Right forelimb (tissue), 1 donor: ENCODE results near the gene COX15.
"Not testable (repeated sequence)": the region's sequence is repeated elsewhere in the genome, so short reads cannot be mapped to it uniquely, and the experiment has no call there.

Experiments used
- DNase-seq: peaks from one replicate; pipeline ENCODE4 v3.0.0-alpha.2; 2018

Gene COX15

DNA sequence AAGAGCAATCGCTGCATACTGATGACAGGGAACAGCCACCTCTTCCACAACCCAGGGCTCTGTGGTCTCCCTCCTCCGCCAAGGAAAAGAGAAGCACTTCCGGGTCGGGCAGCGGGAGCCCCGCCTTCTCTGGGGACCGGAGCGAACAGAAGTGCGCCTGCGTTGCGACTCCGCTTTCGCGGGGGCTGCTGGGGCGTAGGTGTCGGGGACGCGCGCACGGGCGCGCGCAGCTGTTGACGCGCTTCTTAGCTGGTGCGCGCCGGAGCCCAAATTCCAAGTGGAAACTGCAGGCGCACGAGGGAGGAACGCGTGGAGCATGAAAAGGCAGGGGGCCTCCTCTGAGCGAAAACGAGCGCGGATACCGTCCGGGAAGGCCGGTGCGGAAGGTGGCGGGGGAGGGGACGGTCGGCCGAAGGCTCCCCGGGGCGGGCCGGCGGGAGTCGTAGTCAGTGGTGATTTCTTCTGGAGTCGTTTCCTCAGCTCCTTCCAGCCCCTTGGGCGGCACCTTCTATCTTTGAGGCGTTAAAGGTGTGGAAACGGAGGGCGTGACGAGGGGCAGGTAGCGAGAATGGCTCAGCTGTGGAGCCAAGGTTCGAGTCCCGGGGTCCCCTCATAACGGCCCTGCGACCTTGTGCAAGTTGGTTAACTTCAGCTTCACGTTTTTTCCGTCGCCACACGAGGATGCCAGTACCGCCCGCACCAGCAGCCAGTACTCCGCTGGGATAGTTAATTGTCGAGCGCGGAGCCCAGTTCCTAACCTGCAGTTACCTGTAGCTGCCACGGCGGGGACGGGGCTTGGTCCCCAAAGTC is at the start of gene COX15, which contains the start of gene CUTC:
Gene COX15, minus strand, starts transcription at position 95 of the 810 bp plus-strand sequence. Its CDS starts 78 bp downstream, at position 17.
Gene CUTC, plus strand, starts transcription at position 202 of the 810 bp plus-strand sequence. Its CDS starts 115 bp downstream, at position 317.
- peak; percentile 98 for DNase-seq

DNA sequence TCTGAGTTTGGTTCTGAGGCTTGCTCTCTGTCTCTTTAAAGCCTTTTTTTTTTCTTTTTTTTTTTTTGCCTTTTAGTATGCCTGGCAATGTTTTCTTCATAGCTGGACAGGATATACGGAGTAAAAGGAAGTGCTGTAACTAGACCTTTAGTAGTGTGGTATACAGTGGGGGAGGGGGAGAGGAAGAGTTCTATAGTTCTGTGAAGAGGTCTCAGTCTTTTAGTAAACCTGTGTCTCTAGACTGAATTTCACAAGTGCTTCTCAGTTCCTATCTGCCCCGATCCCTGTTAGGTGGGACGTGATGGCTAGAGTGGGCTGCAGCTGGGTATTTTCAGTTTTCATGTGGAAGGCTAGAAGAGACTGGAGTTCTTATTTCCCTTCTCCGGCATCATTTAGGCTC is 47.4 kb upstream of the COX15 start:
- no peak for DNase-seq

DNA sequence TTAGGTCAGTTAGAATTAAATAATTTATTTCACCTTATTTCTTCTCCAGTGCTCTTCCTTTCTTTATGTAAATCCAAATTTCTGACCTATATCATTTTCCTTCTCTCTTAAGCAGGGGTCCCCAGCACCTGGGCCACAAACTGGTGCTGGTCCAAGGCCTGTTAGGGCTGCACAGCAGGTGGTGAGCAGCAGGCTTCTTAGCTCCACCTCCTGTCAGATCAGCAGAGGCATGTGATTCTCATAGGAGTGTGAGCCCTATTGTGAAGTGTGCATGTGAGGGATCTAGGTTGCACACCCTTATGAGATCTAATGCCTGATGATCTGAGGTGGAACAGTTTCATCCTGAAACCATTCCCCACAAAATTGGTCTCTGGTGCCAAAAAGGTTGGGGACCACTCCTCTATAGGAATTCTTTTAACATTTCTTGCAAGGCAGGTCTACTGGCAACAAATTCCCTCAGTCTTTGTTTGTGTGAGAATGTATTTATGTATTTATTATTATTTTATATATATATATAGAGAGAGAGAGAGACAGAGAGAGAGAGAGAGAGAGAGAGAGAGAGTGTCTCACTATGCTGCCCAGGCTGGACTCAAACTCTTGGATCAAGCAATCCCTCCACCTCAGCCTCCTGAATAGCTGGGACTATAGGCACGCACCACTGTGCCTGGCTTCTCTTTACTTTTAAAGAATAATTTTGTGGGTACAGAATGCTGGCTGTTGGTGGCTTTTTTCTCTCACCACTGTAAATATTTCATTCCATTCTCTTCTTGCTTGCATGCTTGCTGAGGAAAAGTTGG is 46.2 kb upstream of the COX15 start:
- DNase-seq, result no peak

DNA sequence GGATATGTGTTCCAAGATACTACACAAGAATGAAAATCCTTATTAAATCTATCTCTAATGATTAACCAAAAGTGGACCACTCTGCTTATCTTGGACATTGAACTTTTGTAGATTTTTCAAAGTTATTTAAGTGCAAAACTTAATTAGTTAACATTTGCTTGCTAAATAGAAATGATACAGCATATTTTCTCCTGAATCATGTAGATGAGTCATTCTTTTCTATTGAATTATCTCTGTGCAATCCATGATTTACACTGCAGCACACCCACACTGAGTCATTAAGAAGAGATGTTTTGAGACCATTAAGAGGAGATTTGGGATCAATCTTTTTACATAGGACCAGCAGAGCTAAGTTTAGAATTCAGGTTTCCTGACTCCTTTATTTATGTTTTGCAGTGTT is 43.9 kb upstream of the COX15 start:
- DNase-seq, result no peak

DNA sequence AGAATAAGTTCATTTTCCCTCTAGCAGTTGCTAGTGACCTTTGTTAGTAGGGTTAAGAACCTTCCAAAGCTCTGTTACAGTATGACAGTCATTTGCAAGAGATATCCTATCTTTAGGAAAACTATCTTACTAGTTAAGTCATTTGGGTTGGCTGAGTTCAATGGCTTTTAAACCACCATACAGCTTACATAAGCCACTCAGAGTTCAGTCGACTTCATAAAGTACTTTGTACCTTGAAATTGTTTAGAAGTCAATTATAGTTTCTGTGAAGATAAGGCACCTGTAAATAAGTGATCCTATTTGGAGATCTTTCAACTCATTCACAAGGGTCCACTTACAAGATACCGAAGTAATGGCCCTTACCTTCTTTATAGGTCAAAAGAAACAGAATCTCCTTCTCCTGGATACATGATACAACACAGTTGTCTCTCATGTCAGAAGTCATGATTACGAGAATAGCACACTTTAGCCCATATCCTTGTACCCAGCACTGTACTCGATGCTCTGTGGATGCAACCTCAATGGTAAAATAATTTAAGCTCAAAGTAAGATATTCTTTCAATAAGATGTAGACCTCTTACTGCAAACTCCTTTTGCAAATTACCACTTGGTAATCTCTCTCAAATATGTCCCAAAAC is 38.6 kb upstream of the COX15 start:
- DNase-seq, result no peak

DNA sequence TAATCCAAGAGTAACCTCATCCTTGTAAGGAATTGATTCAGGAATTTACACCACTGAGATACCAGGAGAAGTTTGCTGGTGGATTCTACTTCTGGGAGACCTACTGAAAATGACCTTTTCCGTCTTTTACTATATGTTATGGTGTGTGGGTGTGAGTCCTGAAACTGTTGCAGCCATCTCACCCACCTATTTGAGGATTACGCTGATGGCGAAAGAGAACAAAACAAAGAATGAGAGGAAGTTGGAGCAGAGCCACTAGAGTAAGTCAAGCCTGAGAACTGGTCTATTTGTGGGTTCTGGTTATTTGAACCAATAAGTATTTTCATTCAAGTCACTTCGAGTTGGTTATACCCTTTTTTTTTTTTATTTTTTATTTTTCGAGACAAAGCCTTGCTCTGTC is 37.8 kb upstream of the COX15 start:
- DNase-seq, result no peak

DNA sequence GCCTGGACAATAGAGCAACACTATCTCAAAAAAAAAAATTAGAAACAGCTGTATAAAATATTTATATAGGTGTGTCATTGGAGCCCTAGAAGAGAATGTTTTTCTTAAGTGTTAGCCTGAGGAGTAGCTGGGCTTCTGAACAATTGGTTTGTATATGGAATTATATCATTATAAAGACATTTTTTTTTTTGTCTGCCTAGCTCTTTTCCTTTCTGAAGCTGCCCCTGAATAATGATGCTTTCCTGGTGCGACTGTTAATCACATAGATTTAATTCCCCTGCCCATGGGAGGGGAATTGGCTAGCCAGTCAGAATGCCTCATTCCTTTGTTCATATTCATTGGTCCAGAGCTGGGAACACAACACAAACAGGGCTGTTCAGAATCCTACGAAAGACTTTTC is 36.6 kb upstream of the COX15 start:
- DNase-seq, result no peak

DNA sequence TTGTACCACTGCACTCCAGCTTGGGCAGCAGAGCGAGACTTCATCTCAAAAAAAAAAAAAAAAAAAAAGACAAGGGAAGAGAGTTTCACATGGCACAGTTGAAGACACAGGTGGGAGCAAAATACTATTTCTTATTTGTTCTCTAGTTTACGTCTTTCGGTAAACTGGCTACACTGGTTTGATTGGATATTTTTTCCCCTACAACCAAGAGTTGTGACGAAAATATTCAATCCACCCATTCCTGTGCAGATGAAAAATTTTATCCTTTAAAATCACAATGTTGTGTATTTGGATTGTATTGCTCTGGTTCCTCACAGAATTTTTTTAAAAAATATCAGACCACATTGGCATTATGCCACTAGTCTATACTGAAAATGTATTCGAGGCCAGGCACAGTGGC is 36.0 kb upstream of the COX15 start:
- DNase-seq, result no peak

DNA sequence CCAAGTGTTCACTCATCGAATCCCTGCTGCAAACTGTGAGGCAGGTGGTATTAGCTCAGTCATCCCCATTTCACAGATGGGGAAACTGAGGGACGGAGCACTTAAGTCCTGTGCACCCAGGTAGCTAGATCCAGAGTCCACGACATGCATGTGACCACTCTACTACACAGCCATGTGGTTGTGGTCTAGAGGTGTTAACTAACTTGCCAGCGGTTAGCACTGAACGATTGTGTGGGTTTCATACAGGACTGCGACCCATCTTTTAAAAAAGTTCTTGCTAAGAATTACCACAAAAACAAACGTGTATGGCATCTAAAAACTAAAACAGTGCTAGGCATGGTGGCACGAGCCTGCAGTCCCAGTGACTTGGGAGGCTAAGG is 34.4 kb upstream of the COX15 start:
- no peak for DNase-seq

DNA sequence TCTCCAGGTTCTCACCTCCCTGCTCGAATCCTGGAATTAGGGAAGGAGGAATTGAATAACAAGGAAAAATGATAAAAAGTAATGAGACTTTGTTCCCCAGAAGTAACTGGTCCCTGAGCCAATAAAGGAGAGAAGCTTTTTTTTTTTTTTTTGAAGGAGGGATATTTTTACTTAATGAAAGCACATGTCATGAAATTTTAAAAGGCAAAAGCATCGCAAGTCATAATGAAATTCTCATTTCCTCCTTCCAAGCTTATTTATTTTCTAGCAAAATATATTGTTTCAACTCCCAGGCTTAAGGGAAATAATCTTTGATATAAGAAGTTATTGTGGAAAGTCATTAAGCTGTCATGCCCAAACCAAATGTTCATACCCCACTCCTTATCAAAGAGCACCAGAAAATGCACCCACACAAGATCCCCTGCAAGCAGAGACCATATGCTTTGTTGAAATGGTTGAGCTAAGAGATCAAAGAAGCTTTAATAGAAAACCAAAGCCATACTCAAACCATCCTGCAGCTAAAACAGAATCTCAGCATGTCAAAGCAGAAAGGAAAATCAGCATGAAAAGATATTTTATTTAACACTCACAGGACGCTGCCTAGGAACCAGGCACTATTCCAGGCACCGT is 33.9 kb upstream of the COX15 start:
- DNase-seq, result no peak

DNA sequence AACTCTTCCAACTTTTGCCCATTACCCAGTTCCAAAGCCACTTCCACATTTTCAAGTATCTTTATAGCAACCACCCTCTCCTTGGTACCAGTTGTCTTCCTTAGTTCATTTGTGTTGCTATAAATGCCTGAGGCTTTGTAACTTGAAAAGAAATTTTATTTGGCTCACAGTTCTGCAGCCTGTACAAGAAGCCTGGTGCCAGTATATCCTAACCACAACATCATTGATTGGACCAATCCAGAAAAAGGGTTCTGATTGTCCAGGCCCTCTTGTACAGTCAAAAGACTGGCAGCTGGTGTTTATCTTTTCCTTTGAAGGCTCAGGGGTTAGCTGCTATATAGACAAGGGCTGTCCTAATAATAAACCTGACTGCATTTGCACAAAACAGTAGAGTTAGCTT is 29.4 kb upstream of the COX15 start:
- no peak for DNase-seq

DNA sequence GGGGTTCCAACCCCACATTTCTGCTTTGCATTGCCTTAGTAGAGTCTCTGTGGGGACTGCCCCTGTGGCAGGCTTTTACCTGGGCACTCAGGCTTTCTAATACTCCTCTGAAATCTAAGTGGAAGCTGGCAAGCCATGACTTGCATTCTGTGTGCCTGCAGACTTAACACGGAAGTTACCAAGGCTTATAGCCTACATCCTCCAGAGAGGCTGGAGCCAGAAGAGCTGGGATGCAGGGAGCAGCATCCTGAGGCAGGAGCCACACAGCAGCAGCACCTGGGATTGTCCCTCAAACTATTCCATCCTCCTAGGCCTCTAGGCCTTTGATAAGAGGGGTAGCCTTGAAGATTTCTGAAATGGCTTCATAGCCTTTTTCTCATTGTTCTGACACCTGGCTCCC is 28.4 kb upstream of the COX15 start:
- DNase-seq, result no peak

DNA sequence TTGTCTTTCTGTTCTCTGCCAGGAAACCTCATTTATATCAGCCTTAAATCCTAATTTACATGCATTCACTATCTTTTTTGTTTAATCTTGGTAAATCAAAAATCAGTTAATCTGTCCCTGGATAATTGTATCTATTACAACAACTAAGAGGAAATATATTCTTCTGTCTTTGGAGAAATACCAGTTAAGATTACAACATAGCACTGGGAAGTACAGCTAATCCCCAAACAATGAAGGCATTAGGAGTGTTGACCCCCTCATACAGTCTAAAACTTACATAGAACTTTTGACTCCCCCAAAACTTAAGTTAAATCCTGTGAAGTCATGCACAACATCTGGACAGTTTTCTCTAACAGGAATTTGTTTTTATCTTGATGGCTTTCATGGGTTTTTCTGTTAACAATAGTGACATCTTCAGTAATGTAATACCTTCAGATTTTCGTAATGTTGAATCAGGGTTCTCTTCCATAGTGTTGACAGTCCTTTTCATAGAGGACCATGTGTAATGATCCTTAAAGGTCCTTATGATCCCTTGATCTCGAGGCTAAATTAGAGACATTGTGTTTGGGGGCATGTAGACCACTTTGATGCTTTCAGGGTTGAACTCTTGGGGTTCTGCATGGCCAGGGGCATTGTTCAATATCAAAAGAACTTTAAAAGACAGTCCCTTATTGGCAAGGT is 26.4 kb upstream of the COX15 start:
- DNase-seq, result no peak

DNA sequence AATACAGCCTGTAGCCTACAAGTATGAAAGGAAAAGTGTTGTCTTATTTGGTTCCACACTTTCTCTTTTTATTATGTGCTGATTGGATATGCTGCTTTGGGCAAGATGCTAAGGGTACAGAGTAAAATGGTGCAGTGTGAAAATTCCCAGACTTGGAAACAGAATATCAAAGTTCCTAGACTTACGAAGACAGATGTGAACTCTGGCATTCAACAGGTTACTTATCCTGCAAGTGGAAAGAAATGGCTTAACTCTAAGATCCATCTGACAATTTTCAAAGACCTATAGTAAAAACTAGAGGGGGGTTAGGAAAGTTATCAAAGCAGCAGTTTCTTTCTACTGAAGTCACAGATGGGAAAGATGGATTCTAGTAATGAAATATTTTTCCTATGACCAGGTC is 24.2 kb upstream of the COX15 start:
- DNase-seq, result no peak

DNA sequence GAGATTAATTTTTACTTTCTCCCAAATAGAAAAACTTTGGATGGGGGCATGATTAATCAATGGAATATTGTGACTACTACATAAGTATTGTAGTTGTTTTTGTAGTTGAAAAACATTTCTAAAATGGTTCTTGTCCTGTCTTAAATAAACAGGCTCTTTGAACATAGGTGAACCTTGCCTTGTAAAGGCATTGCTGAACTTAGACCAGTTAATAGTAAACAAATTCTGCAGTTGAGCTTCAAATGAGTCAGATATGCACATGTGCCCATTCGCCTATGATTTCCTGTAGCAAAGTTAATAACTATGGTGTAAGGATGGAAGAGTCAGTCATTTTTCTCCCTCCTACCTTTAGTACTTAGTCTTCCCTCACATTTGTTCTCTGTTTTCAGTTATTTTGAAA is 22.7 kb upstream of the COX15 start:
- no peak for DNase-seq

DNA sequence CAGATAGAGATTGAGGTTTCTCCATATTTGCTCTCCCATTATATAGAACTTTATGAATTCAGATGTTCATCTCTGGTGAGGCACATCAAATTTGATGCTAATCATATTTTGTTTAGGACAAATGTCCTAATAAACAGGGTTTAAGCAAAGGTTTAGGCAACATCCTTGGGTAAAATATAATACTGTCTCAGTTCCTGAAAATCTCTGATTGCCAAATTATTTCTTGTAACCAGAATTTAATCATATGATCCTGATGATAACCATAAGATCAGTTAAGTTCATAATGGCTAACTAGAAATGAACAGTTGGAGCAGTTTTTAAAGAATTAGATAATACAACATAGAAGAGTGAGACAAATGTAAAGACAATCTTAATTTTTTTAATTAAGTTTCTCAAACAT is 18.7 kb upstream of the COX15 start:
- DNase-seq, result no peak

DNA sequence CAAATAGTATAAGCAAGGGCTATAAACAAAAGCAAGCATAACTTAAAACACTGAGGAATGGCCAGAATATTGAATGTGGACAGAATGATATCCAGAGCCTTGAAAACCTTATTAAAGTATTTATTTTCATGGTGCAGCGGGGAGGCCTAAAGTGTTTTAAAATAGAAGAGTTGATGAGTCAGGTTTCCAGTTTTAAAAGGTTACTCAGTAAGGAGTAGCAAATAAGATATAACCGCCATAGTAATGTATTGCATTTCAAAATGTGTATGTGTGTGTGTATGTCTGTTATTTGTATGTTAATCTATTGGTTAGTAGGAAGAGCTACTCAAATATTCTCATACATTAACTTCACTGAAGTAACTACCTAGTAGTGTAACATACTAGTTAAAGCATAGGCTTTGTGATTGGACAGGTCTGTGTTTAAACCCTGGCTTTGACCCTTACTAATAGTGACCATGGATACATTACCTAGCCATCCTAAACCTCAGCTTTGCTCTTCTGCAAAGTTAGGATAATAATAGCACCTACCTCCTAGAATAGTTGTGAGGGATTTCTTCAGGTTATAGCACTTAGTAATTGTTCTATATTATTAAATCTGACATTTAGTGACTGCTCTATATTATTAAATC is 17.0 kb upstream of the COX15 start:
- no peak for DNase-seq

DNA sequence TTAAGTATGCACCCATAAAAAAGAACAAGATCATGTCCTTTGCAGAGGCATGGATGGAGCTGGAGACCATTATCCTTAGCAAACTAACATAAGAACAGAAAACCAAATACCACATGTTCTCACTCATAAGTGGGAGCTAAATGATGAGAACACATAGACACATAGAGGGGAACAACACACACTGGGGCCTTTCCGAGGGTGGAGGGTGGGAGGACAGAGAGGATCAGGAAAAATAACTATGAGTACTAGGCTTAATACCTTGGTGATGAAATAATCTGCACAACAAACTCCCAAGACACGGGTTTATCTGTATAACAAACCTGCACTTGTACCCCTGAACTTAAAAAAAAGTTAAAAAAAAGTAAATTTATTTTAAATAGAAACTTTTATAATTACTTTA is 14.2 kb upstream of the COX15 start:
- DNase-seq, result not testable (repeated sequence)

DNA sequence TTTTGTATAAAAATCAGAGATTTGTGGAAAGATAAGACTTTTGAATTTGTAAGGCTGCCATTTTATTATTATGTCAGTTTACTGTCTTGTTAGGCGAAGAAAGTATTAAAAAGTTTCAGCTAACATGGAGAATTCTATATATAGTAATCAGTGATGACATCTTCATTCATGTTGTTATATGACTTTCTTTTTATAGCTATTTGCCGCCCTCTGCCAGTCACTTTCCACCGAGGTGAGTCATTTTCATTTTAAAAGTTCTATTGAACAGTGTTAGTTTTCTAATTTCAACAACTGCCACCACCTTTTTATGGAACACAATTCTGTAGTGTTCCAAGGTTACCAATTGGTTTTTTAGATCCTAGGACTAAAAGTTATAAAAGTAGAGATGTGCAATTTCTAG is 11.9 kb upstream of the COX15 start:
- DNase-seq, result no peak

DNA sequence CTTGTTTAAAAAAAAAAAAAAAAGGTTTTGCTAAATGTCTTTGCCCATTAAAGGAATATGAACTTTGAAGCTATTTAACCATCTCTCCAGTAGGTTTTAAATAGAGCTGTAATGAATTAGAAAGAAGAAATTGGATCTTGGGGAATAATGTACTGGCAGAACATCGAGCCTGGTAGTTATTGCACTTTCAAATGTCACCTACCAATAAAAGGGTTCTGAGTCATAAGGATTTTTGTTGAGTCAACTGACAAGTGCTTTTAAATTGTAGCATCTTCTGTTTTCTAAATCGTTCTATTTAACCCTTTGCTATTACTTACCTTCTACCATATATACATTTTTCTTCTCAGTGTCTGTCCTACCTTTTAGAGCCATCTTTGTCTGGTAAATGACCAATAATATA is 10.8 kb upstream of the COX15 start:
- no peak for DNase-seq

DNA sequence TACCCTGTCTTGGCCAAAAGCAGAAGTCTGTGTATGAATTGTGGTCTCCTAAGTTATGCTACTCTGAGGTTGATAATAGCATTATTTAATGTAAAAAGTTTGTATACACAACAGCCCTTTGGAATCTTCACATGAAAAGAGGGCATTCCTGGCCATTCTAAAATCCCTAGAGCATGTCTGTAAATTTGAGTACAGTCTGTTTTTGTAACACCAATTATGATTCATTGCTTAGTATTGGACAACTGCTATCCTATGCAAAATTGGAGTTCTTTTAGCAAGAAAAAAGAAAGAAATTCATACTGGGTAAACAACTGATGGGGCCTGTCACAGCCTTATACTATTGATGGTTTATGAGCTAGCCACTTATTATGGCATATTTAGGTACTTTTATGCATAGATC is 10.3 kb upstream of the COX15 start:
- DNase-seq, result no peak

DNA sequence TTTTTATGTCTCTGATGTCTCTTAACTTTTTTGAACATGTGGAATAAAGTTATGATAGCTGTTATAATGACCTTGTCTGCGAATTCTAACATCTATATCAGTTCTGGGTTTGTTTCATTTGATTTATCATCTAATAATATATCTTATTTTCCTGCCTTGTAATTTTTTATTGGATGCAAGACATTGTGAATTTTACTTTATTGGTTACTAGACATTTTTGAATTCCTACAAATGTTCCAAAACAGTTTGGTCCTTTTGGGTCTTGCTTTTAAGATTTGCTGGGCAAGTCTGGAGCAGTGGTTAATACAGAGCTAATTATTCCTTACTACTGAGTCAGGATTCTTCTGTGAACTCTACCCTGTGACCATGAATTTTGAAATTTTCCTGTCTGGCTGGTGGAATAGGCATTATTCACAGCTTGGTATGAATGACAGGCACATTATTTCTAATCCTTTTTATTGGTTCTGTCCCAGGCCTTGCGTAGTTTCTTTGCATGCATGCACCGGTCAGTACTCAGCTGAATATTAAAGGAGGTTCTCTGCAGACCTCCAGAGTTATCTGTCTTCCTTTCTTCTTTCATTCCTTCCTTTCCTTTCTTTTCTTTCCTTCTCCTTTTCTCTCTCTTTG is 9.1 kb upstream of the COX15 start:
- no peak for DNase-seq
